Activated CD8-positive, alpha-beta T cell treated with anti-CD3 and anti-CD28 coated beads, Interleukin-2, amount 10 ng/mL, durations not matched to agents 7 days and 5 days (primary cell): Measurements from ENCODE around the gene GABRG3. TPM values are rescaled to one million over a fixed set of nuclear protein-coding genes. Genes with fewer than 3 reads are reported as not detected.

Source experiments
- ATAC-seq: fragments of 150-1000 bp; cut with Tn5 transposase; one replicate; pipeline ENCODE4 v1.10.0; 2021; ENCODE audit warnings: moderate library complexity
- CTCF ChIA-PET: fragments of 350-600 bp; sonication (Branson Sonifier 250); formaldehyde crosslinking; loops from one replicate; lab custom pipeline; 2021; ENCODE audit warnings: antibody characterized with exemption; lab: Charles Lee
- POLR2A ChIA-PET: fragments of 350-600 bp; sonication (Branson Sonifier 250); formaldehyde crosslinking; loops from one replicate; lab custom pipeline; 2021; ENCODE audit warnings: antibody characterized with exemption; lab: Charles Lee
- DNase-seq: peaks from one replicate; pipeline ENCODE4 v3.0.0-alpha.2; 2020
- H3K27ac Mint-ChIP-seq: one replicate; pipeline ENCODE4 v1.8.0; 2021; ENCODE audit warnings: mild to moderate bottlenecking, mixed read lengths
- H3K27me3 Mint-ChIP-seq: one replicate; pipeline ENCODE4 v1.8.0; 2021; ENCODE audit warnings: low read depth, mixed read lengths
- H3K36me3 Mint-ChIP-seq: one replicate; pipeline ENCODE4 v1.8.0; 2021; ENCODE audit warnings: low read depth, mixed read lengths
- H3K4me1 Mint-ChIP-seq: one replicate; pipeline ENCODE4 v1.8.0; 2021; ENCODE audit warnings: low read depth, mixed read lengths
- H3K4me3 Mint-ChIP-seq: one replicate; pipeline ENCODE4 v1.8.0; 2021; ENCODE audit warnings: mild to moderate bottlenecking, mixed read lengths
- H3K9me3 Mint-ChIP-seq: one replicate; pipeline ENCODE4 v1.8.0; 2022; ENCODE audit warnings: mixed read lengths; ENCODE audit not compliant: insufficient read depth
- total RNA-seq, 2 experiments: library from RNA; stranded (reverse); gene quantifications; one replicate each; pipeline ENCODE4 v1.2.3, GENCODE V29; 2021

GABRG3 gene
- total RNA-seq, 2 experiments from 2014 or later: not detected

- no peaks in the 10 kb centered on the region for H3K27me3 Mint-ChIP-seq
- H3K9me3 Mint-ChIP-seq: peaks cover 14% of the 10 kb centered on the region
- no peak overlapping the region for H3K27ac Mint-ChIP-seq
Observed at GRCh38 chr15:27089233-27089586, 118.2 kb downstream of the GABRG3 start.

GRCh38 chr15:27089676-27090075 is 118.7 kb downstream of the GABRG3 start:
- H3K4me3 Mint-ChIP-seq: no peak overlapping the region
- H3K27ac Mint-ChIP-seq: no peak overlapping the region
- POLR2A ChIA-PET: no interaction called here
- no peaks in the 10 kb centered on the region for H3K4me1 Mint-ChIP-seq
- ATAC-seq: no peak
- CTCF ChIA-PET: no interaction called here
- H3K9me3 Mint-ChIP-seq: peaks cover 14% of the 10 kb centered on the region
- no peaks in the 10 kb centered on the region for H3K36me3 Mint-ChIP-seq
- H3K27me3 Mint-ChIP-seq: no peaks in the 10 kb centered on the region
- DNase-seq: no peak

More at GRCh38 chr15:27089233-27089586, 118.2 kb downstream of the GABRG3 start:
- H3K4me3 Mint-ChIP-seq: no peak overlapping the region
- H3K4me1 Mint-ChIP-seq: no peaks in the 10 kb centered on the region
- CTCF ChIA-PET: no interaction called here
- POLR2A ChIA-PET: no interaction called here
- H3K36me3 Mint-ChIP-seq: no peaks in the 10 kb centered on the region
- ATAC-seq (no peak), DNase-seq (no peak)

GRCh38 chr15:27091270-27091940 is 120.4 kb downstream of the GABRG3 start:
- H3K27ac Mint-ChIP-seq: no peak overlapping the region
- no peaks in the 10 kb centered on the region for H3K27me3 Mint-ChIP-seq
- no peaks in the 10 kb centered on the region for H3K4me1 Mint-ChIP-seq
- DNase-seq (no peak), ATAC-seq (no peak)
- no peak overlapping the region for H3K4me3 Mint-ChIP-seq
- POLR2A ChIA-PET: no interaction called here
- H3K36me3 Mint-ChIP-seq: no peaks in the 10 kb centered on the region
- CTCF ChIA-PET: no interaction called here
- peaks cover 10% of the 10 kb centered on the region for H3K9me3 Mint-ChIP-seq

GRCh38 chr15:27092390-27092789 is 121.4 kb downstream of the GABRG3 start:
- no peak for ATAC-seq
- ChIA-PET CTCF (no interaction called here), POLR2A (no interaction called here)
- Mint-ChIP-seq H3K27ac (no peak overlapping the region), H3K36me3 (no peaks in the 10 kb centered on the region), H3K4me1 (no peaks in the 10 kb centered on the region), H3K27me3 (no peaks in the 10 kb centered on the region), H3K4me3 (no peak overlapping the region), H3K9me3 (peaks cover 10% of the 10 kb centered on the region)
- no peak for DNase-seq

- Mint-ChIP-seq H3K9me3 (peaks cover 7% of the 10 kb centered on the region), H3K27ac (no peak overlapping the region), H3K36me3 (no peaks in the 10 kb centered on the region), H3K4me1 (no peaks in the 10 kb centered on the region), H3K4me3 (no peak overlapping the region), H3K27me3 (no peaks in the 10 kb centered on the region)
- ChIA-PET CTCF (no interaction called here), POLR2A (no interaction called here)
- no peak for ATAC-seq
- no peak for DNase-seq
Observed at GRCh38 chr15:27094235-27094634, 123.3 kb downstream of the GABRG3 start.

- Mint-ChIP-seq H3K4me1 (no peaks in the 10 kb centered on the region), H3K9me3 (peaks cover 4% of the 10 kb centered on the region), H3K4me3 (no peak overlapping the region), H3K27ac (no peak overlapping the region), H3K36me3 (no peaks in the 10 kb centered on the region), H3K27me3 (no peaks in the 10 kb centered on the region)
- DNase-seq (no peak), ATAC-seq (no peak)
- POLR2A ChIA-PET: no interaction called here
- CTCF ChIA-PET: no interaction called here
Observed at GRCh38 chr15:27095886-27096624, 125.1 kb downstream of the GABRG3 start.

GRCh38 chr15:27097506-27097905 is 126.5 kb downstream of the GABRG3 start:
- Mint-ChIP-seq H3K9me3 (peaks cover 7% of the 10 kb centered on the region), H3K4me3 (no peak overlapping the region), H3K36me3 (no peaks in the 10 kb centered on the region), H3K4me1 (no peaks in the 10 kb centered on the region), H3K27ac (no peak overlapping the region), H3K27me3 (no peaks in the 10 kb centered on the region)
- DNase-seq (no peak), ATAC-seq (no peak)
- ChIA-PET CTCF (no interaction called here), POLR2A (no interaction called here)

GRCh38 chr15:27101982-27102381 is 131.0 kb downstream of the GABRG3 start:
- no peaks in the 10 kb centered on the region for H3K27me3 Mint-ChIP-seq
- no peaks in the 10 kb centered on the region for H3K36me3 Mint-ChIP-seq
- POLR2A ChIA-PET: no interaction called here
- H3K4me3 Mint-ChIP-seq: no peak overlapping the region
- H3K4me1 Mint-ChIP-seq: no peaks in the 10 kb centered on the region
- peaks cover 16% of the 10 kb centered on the region for H3K9me3 Mint-ChIP-seq
- CTCF ChIA-PET: no interaction called here
- ATAC-seq: no peak
- no peak overlapping the region for H3K27ac Mint-ChIP-seq
- no peak for DNase-seq

GRCh38 chr15:27111323-27111722 is 140.3 kb downstream of the GABRG3 start:
- CTCF ChIA-PET: no interaction called here
- Mint-ChIP-seq H3K27me3 (no peaks in the 10 kb centered on the region), H3K4me1 (no peaks in the 10 kb centered on the region), H3K9me3 (no peaks in the 10 kb centered on the region), H3K36me3 (no peaks in the 10 kb centered on the region), H3K4me3 (no peak overlapping the region), H3K27ac (no peak overlapping the region)
- ATAC-seq (no peak), DNase-seq (no peak)
- POLR2A ChIA-PET: no interaction called here

GRCh38 chr15:27114473-27114872 is 143.5 kb downstream of the GABRG3 start:
- DNase-seq (no peak), ATAC-seq (no peak)
- H3K9me3 Mint-ChIP-seq: no peaks in the 10 kb centered on the region
- H3K4me3 Mint-ChIP-seq: no peak overlapping the region
- no peak overlapping the region for H3K27ac Mint-ChIP-seq
- CTCF ChIA-PET: no interaction called here
- no peaks in the 10 kb centered on the region for H3K36me3 Mint-ChIP-seq
- no peaks in the 10 kb centered on the region for H3K4me1 Mint-ChIP-seq
- POLR2A ChIA-PET: no interaction called here
- no peaks in the 10 kb centered on the region for H3K27me3 Mint-ChIP-seq

GRCh38 chr15:27119695-27120266 is 148.8 kb downstream of the GABRG3 start:
- H3K9me3 Mint-ChIP-seq: no peaks in the 10 kb centered on the region
- H3K4me1 Mint-ChIP-seq: no peaks in the 10 kb centered on the region
- no peak for ATAC-seq
- POLR2A ChIA-PET: no interaction called here
- H3K27me3 Mint-ChIP-seq: no peaks in the 10 kb centered on the region
- no peak for DNase-seq
- no peak overlapping the region for H3K4me3 Mint-ChIP-seq
- H3K36me3 Mint-ChIP-seq: no peaks in the 10 kb centered on the region
- CTCF ChIA-PET: no interaction called here
- H3K27ac Mint-ChIP-seq: no peak overlapping the region

- ATAC-seq: no peak
- POLR2A ChIA-PET: no interaction called here
- Mint-ChIP-seq H3K4me1 (no peaks in the 10 kb centered on the region), H3K36me3 (no peaks in the 10 kb centered on the region), H3K27me3 (no peaks in the 10 kb centered on the region), H3K27ac (no peak overlapping the region), H3K4me3 (no peak overlapping the region), H3K9me3 (no peaks in the 10 kb centered on the region)
- no peak for DNase-seq
- CTCF ChIA-PET: no interaction called here
Observed at GRCh38 chr15:27121672-27122071, 150.7 kb downstream of the GABRG3 start.
